Stimulated activated CD8-positive, alpha-beta memory T cell treated with anti-CD3 and anti-CD28 coated beads, Interleukin-15, amount 100 ng/mL, for 48 hours (primary cell): ENCODE data around the gene ADAMTS16.

ENCODE experiments used
- DNase-seq, 2 donors: peaks; one replicate each; pipeline ENCODE4 v3.0.0-alpha.2; 2020; ENCODE audit warnings: low read depth in 2 of 2

ADAMTS16 gene

DNA sequence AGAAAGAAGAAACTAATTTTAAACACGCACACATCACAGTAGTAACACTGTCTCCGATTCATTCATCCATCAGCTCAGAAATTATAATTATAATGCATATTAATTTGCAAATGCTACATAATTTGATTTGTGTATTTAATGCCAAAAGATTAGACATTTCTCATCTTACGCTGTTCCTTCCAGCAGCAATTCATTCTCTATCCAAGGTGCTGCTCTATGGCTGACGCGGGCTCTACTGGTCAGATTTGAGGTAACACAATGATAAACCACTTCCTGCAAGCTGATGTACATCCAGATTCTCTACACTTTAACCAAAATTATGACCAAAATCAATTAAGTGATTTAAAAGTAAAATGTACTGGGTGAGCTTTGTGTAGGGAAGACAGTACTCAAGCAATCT lies 204.5 kb downstream of the ADAMTS16 start:
- no peak for DNase-seq

DNA sequence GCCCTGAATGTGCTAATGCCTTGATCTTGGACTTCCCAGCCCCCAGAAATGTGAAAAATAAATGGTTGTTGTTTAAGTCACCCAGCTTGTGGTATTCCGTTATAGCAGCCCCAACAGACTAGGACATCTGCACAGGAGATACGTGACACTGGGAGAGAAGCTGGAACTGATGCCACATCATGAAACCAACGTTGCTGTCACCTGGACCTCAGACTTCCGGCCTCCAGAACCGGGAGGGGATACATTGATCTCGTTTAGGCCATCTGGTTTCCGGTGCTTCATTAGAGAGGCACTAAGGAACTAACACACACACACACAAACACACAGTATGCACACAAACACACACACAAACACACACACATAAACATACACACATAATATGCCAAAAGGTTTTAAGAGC lies 207.3 kb downstream of the ADAMTS16 start:
- no peak for DNase-seq

GRCh38 chr5:5348135-5348534 lies 208.0 kb downstream of the ADAMTS16 start:
- DNase-seq: no peak

- no peak for DNase-seq
Measured at GRCh38 chr5:5348576-5348975, 208.4 kb downstream of the ADAMTS16 start.

DNA sequence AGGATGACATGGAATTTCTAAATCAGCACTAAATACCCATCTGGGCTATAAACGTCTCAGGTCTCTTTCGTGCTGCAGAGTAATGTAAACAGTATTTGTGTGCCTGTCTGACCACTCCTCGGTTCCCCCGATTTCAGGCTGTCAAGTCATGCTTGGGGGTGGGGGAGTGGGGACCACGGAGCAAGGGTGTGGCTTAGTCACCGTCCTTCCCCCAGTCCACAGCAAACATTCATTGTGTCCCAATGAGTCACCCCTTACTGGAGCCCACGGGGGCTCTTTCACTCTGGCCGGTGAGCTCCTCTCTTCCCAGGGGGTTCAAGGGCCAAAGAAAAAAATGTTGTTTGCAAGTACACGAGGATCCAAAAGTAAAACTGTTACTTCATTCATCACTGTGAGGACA lies 210.0 kb downstream of the ADAMTS16 start:
- DNase-seq: no peak

DNA sequence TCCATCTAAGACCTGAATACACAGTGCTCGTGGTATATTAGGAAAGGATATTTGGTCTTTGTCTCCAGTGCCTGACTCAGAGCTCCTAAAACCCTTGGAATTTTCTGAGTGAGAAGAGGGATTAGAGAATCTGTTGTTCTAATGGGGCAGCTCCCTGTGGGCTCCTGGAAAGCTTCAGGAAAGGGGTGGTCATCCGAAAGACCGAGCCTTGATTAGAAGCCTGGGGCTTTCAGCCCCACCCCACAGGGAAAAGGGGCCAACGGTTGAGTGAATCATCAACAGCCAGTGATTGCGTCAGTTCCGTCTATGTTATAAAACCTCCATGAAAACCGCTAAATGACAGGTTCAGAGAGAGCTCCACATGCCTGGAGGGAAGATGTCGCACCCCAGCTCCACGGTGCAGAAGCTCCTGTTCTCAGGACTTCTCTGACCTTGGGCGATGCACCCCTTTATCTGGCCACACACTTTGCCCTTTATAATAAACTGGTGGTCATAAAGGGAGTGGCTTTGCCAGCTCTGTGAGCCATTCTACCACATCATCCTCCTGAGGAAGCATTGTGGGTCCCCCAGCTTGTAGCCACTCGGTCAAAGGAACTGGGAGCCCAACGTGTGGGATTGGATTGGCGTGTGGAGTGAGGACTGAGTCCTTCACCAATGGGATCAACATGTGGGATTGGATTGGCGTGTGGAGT lies 211.3 kb downstream of the ADAMTS16 start:
- DNase-seq: no peak

GRCh38 chr5:5352675-5353074 lies 212.5 kb downstream of the ADAMTS16 start:
- no peak for DNase-seq

- DNase-seq: no peak
Measured at GRCh38 chr5:5353681-5354080, 213.6 kb downstream of the ADAMTS16 start.

DNA sequence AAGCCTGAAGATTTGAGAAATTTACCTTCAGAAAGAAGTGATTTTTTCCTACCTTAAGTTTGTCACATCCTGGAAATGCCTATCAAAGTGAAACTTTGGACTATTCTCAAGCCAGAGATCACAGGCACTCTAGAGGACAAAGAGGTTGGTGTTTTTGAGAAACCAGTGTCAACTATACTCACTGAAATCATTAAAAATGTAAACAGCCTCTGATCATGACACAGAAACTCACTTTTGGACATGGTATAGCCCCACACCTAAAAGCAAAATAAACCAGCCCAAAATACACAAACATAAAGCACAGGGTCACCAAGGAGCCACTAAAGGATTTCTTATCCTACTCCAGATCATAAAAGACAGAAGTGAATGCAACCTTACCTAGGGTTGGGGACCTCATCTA lies 216.6 kb downstream of the ADAMTS16 start:
- no peak for DNase-seq

DNA sequence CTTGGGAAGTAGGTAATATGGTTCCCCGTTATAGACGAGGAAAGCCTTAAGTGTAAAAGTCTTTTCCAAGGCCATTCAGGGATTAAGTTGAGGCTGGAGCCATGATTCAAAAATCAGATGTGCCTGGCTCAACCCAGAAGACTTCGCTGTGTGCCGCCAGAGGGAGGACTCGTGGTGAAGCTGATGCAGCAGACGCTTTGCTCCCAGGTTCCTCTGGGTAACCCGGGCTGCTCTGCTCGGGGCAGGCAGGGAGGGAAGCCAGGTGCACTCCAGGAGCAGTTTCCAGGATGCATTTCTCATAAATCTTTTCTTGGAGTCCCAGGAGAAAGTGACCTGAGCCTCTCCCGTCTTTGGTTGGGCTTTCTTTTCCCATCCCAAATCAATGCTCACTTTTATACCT lies 219.5 kb downstream of the ADAMTS16 start:
- DNase-seq: no peak

- no peak for DNase-seq
Measured at GRCh38 chr5:5360363-5360940, 220.3 kb downstream of the ADAMTS16 start.

DNA sequence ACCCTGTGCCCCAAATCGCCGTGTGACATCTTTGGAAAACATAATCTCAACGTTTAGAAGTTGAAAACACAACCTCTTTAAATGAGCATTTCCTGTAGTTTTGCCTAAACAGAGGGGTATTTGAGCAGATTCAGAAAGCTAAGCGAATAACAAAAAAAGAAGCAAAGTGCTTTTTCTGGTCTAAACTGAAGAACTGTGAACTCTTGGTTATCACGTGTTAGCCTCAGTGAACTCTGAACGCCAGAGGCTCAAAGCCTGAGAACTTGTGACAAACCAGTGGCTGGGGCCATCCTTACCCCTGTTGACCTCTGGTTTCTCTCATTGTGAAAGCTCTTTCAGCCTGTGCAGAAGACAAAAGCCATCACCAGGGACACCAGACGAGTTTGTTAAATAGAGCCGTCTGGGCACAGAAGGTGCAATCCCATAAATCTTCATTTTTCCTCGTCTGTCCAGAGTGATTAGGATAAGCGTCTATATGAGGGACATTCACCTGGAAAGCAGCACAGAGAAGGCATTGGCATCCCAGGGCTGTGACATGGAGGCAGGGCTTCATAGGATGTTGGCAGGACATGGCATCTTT lies 220.9 kb downstream of the ADAMTS16 start:
- no peak for DNase-seq

- no peak for DNase-seq
Measured at GRCh38 chr5:5363045-5363444, 222.9 kb downstream of the ADAMTS16 start.

DNA sequence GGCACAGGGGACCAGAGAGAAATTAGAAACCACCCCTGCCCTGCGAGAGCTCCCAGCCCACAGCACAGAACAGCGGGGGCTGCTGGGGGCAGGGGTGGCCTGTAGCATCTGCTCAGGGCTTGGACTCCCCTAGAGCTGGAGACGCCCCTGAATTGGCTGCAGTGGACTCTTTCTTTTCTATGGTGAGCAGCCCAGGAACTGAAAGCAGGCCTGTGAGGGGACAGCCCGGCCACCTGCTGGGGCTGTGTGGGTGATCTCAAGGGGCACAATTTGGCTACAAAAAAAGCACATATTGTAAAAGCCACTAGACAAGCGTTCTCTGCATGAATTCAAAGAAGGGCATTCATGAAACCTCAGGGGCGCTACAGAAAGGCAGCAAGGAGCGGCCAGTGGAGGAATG lies 224.8 kb downstream of the ADAMTS16 start:
- no peak for DNase-seq

DNA sequence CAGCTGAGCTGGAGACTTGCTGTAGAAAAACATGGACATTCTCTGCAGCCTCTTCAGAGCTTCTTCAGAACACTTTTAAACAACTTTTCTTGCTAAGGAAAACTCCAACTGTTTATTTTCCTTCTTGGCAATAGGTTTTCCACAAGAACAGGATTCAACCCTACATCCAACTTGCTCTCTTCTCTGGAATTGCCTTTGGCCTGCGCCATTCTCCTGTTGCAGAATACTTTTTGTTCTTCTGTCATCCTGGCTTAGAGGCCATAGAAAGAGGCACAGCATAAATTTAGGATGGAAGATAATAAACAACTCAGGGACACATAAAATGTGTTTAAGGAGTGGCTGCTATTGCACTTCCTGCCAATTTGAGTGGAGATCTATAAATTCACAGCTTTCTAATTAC lies 227.6 kb downstream of the ADAMTS16 start:
- DNase-seq: no peak

- DNase-seq: no peak
Measured at GRCh38 chr5:5369051-5369605, 229.0 kb downstream of the ADAMTS16 start.
